AG08395 (cell line): ENCODE results near the gene TUBAL3.
"Not testable (repeated sequence)": the region's sequence is repeated elsewhere in the genome, so short reads cannot be mapped to it uniquely, and the experiment has no call there.

ENCODE experiments used
- DNase-seq: peaks from one replicate; pipeline ENCODE4 v3.0.0; 2012; ENCODE audit warnings: mixed read lengths, low spot score

TUBAL3 gene

GRCh38 chr10:5379202-5379601 lies 25.4 kb downstream of the TUBAL3 start:
- not testable (repeated sequence) for DNase-seq

DNA sequence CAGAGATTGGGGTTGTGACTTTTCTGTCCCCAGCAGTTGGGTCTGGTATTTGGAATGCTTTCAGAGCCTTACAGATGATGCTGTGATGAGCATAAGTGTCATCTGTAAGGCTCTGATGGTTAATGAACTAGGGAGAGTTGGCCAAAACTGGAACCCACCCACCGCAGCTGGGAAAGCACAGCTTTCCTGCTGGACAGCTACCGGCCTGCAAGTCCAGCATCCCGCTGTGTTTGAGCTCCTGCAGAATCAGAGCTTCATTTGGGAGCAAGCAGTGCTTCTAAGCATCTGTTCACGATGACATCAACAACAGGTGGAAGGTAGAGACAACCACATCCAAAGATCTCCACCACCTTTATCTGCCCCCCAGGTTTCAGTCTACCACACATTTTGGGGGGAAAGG lies 28.2 kb downstream of the TUBAL3 start:
- no peak for DNase-seq

DNA sequence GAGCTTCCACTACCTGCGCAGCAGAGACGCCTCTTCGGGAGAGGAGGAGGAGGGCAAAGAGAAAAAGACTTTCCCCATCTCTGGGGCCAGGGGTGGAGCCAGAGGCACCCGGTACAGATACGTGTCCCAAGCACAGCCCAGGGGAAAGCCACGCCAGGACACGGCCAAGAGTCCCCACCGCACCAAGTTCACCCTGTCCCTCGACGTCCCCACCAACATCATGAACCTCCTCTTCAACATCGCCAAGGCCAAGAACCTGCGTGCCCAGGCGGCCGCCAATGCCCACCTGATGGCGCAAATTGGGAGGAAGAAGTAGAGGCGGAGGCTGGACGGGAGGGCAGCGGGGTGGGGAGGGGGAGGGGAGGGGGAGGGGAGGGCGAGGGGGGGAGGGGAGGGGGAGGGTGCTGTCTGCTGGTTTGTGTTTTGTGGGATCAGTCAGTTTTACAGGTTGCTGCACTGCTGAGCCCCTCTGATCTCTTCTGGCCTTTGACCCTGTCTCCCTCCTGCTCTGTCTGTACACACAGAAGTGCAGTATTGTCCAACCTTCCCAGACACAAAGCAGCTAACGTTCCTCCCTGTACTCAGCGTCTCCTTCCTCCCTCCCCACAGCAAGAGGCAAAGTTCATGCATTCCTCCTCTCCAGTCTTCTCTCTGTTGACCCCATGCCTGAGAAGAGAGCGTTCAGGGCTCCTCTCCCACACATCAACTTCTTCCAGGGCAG lies 30.6 kb downstream of the TUBAL3 start:
- no peak for DNase-seq

GRCh38 chr10:5373307-5373706 lies 31.3 kb downstream of the TUBAL3 start:
- DNase-seq = no peak

- no peak for DNase-seq
These were observed 33.9 kb downstream of the TUBAL3 start for GRCh38 chr10:5370493-5371352.

- DNase-seq = no peak
These were observed 35.1 kb downstream of the TUBAL3 start for GRCh38 chr10:5369362-5370158.

DNA sequence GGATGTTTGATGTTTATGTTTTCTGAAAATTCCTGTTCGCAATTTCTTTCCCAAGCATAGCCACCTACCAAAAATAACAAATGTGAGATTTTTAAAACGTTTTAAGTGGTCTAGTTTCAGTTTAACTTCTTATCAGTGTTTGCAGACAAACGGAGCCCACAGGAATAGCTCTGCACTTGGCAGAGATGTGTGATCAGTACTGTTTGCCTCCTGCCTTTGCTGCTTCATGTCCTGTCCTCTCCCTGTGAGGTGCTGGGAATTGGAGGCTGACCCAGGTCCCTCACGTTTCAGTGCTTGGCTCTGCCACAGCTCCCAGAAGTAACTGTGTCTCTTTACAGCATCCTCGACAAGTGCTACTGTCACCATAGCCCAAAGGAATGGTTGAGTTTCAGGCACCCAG lies 38.7 kb downstream of the TUBAL3 start:
- no peak for DNase-seq

DNA sequence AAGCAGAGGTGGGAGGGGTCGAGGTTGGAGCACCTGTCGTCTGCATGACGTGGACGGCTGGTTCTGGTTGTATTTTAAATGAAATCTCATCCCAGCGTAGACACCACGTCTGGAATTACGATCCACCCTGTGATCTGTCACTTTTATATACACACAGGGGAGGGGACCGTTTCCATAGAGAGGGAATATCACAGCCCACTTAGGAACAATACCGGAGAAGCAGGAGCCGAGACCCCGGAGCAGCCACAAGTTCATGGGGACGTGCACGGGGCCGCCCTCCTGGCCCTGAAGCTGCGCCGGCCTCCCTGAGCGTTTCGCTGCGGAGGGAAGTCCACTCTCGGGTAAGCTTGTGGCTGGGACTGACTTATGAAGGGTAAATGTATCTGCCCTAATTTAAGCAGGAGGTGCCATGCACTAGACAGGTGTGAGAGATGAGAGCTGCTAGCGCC lies 39.7 kb downstream of the TUBAL3 start, which contains the start of gene UCN3:
Gene UCN3 (plus strand): TSS at position 77 of the 449 bp plus-strand sequence. CDS start 8,755 bp downstream, outside the sequence.
- no peak for DNase-seq

DNA sequence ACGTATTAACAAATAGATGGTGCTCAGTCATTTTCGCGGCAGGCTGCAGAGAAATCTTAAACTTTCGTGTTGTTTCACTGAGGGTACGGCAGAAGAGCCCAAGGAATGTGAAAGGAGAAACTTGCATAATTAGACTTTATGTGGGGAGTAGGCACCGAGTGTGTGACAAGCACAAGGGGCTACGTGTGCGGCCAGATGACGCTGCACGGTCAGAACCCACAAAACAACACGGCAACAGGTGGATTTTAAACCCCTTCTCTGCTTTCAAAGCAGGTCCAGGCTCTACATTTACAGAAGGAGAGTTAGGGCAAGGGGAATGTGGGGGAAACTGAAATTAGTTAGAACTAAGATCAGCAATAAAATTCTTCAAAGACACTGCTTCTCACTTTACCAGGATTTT lies 40.3 kb downstream of the TUBAL3 start:
- no peak for DNase-seq

DNA sequence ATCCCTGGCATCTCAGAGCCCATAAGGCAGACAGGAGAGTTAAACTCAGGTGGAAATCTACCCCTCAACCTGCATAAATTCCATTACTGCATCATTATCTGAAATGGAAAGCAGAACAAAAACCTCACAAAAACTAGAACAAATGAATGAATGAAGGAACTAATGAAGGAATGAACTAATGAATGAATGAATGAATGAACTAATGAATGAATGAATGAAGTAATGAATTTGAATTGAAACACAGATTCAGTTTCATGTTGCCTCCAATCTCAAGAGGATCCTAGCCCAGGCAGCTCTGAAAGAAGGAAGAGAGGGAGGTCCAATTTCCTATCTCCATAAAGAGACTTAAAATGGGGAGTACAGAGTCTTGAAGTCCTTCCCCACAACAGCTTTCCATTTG lies 41.8 kb downstream of the TUBAL3 start:
- no peak for DNase-seq

DNA sequence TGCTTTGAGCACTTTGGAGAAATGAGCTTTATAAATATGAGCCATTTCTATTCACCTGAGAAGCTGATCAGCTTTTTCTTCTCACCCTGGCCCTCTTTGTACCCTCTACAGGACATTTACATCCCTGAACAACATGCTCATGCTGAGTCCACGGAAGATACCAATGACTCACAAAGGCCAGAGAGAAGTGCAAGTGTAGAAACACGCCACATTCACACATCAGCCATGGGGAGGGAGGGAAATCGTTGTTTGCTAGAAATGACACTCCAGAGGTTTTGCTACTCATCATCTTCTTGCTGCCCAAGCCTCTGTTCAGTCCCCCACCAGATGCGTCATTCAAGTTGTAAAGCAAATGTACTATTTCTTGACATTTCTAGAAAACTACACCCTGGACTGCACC lies 42.7 kb downstream of the TUBAL3 start:
- no peak for DNase-seq

- no peak for DNase-seq
These were observed 44.2 kb downstream of the TUBAL3 start for GRCh38 chr10:5360318-5360915.

DNA sequence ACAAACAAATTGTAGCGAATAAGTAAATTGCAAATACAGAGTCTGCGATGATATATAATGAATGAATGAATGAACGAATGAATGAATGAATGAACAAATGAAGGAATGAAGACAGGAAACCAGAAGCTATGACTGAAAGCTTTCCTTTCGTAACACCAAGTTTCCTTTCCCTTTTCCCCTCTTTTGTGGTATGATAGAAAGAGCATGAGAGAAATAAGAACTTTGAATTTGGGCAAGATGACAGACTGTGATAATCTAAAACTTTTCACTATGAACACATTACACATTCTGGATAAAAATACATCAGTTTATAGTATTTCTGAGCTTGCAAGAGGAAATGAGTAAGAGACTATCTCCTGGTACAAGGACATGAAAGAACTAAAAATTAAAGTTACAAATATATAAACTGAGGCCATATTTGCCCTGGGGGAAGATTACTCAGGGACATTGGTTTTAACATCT lies 48.3 kb downstream of the TUBAL3 start:
- DNase-seq = no peak

DNA sequence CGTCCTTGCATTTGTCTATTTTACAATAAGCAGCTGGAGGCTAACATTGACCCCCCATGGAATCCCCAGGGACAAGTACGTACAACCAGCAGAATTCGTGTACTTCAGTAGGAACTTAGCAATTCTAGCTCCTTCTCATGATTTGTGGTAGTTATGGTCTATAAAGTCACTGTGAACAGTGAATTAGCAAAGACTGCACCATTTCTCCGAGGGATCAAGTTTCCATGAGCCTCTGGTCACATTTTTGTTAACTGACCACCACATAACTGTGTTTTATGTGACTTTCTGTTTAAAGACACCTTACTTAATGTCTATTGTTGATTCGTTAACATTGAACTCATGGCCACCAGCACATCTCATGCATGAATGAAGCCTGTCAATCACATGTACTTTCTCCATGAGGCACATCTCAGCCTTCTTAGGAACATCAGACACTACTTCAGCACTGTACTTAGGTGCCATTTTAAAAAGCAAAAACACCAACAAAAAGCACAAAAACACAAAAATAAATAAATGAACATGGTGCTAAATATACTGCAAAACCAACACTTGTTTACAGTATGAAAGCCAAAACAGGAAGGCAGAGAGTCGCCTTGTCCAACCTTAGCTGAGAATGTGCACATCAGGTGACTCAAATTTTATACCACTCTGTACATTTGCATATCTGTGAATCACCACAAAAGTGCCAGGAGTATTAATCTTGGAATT lies 48.9 kb downstream of the TUBAL3 start:
- DNase-seq = no peak

DNA sequence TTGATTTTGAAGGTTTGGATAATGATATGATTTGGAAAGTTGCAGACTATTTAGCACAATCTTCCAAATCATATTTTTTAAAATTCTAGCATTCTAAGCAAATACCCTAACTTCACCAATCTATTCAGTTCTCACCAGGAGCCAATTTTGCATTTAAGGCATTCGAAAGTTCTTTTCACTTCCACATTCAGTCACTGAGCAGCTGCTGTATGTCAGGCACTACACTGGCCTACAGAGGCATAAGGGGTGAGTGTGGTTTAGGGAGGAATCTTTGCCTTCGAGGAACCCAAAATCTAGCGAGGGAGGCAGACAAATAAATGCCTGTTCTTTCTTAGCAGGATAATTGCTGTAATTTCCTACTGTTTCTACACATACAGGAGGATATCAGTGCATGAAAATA lies 50.6 kb downstream of the TUBAL3 start:
- no peak for DNase-seq

GRCh38 chr10:5349362-5349761 lies 55.3 kb downstream of the TUBAL3 start:
- DNase-seq = no peak

GRCh38 chr10:5346881-5347280 lies 57.7 kb downstream of the TUBAL3 start:
- DNase-seq = no peak

DNA sequence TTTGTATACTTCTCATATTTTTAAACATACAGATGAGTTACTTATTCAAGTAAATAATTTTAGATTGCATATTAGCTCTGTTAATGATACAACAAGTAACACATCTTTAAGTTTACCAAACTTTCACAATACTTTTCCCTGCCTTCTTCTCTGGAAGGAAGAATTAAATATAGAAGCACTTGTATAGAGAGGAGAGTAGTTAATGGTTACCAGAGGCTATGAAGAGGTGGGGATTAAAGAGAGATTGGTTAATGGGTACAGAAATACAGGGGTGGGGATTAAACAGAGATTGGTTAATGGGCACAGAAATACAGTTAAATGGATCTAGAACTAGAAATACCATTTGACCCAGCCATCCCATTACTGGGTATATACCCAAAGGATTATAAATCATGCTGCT lies 59.9 kb downstream of the TUBAL3 start:
- no peak for DNase-seq

GRCh38 chr10:5343979-5344378 lies 60.6 kb downstream of the TUBAL3 start:
- DNase-seq = peak; percentile 11

- DNase-seq = no peak
These were observed 61.1 kb downstream of the TUBAL3 start for GRCh38 chr10:5343561-5343960.
